Panc1 (cell line): Measurements from ENCODE around the gene STXBP1. TPM values are rescaled to one million over a fixed set of nuclear protein-coding genes. Genes with fewer than 3 reads are reported as not detected.

Experiments used
- ATAC-seq: fragments of 200-7000 bp; cut with Tn5 transposase; 2 replicates; pipeline ENCODE4 v1.9.1; 2020; ENCODE audit warnings: mild to moderate bottlenecking, moderate library complexity
- BruUV-seq: library from RNA; stranded (reverse); fragments of 400-500 nt; replicated peaks from 2 replicates; lab custom pipeline; 2021; lab: Mats Ljungman, UMichigan
- CTCF ChIA-PET: fragments of 300-600 bp; sonication (Branson Sonifier 250); formaldehyde crosslinking; loops from one replicate; lab custom pipeline; 2022; ENCODE audit warnings: antibody characterized with exemption; lab: Charles Lee
- POLR2A ChIA-PET: fragments of 300-600 bp; sonication (Branson Sonifier 250); formaldehyde crosslinking; loops from one replicate; lab custom pipeline; 2022; ENCODE audit warnings: antibody characterized with exemption; lab: Charles Lee
- DNase-seq: peaks from one replicate; pipeline ENCODE4 v3.0.0-alpha.2; 2010; ENCODE audit warnings: low read depth, low spot score
- H3K27ac ChIP-seq: 2 replicates; pipeline ENCODE4 v1.5.1; 2011; ENCODE audit warnings: mild to moderate bottlenecking, low read length, inconsistent platforms
- H3K27me3 ChIP-seq: fragments of 200-500 bp; sonication (Bioruptor generic); 2 replicates; pipeline ENCODE4 v1.6.0; 2014; ENCODE audit warnings: low read length, inconsistent platforms; ENCODE audit not compliant: control insufficient read depth, insufficient read depth
- H3K36me3 ChIP-seq: fragments of 200-500 bp; sonication (Bioruptor generic); 2 replicates; pipeline ENCODE4 v1.5.1; 2014; ENCODE audit warnings: inconsistent platforms, mild to moderate bottlenecking, low read length, moderate library complexity; ENCODE audit not compliant: control insufficient read depth, insufficient read depth
- H3K4me1 ChIP-seq: 2 replicates; pipeline ENCODE4 v1.5.1; 2011; ENCODE audit warnings: inconsistent platforms, mild to moderate bottlenecking, low read length, moderate library complexity; ENCODE audit not compliant: control insufficient read depth, insufficient read depth
- H3K4me3 ChIP-seq, 2 experiments: 2 replicates each; pipeline ENCODE4 v1.5.1; 2011 to 2012; ENCODE audit warnings: low read depth in 2 of 2, low read length in 2 of 2, mild to moderate bottlenecking in 2 of 2, inconsistent platforms in 1 of 2, moderate library complexity in 1 of 2
- H3K9me3 ChIP-seq: fragments of 200-500 bp; sonication (Bioruptor generic); 2 replicates; pipeline ENCODE4 v1.5.1; 2014; ENCODE audit warnings: low read depth, mild to moderate bottlenecking, inconsistent platforms, low read length, moderate library complexity; ENCODE audit not compliant: control insufficient read depth, insufficient read depth
- POLR2AphosphoS5 ChIP-seq: IDR thresholded peaks from 2 replicates; pipeline ENCODE4 v1.6.1; 2012; ENCODE audit warnings: mild to moderate bottlenecking, low read depth, low read length, moderate library complexity
- SIN3A ChIP-seq: IDR thresholded peaks from 2 replicates; pipeline ENCODE4 v1.6.1; 2012; ENCODE audit warnings: low read depth, mild to moderate bottlenecking, low read length, moderate library complexity, borderline replicate concordance; ENCODE audit not compliant: insufficient read depth
- TCF7L2 ChIP-seq: IDR thresholded peaks from 2 replicates; pipeline ENCODE4 v1.6.1; 2011; ENCODE audit warnings: mild to moderate bottlenecking, low read depth, low read length, inconsistent platforms
- in situ Hi-C: cut with HindIII; loops from 2 replicates; pipeline ENCODE4 v1.10.0; 2016; ENCODE audit warnings: low sequenced_read_pairs, low pct_unique_long_range_greater_than_20kb
- intact Hi-C: fragments of 100-400 bp; cut with micrococcal nuclease; formaldehyde crosslinking; loops from one replicate; pipeline ENCODE4 v1.10.0; 2022; ENCODE audit not compliant: unreplicated experiment
- total RNA-seq: library from RNA; stranded (reverse); gene quantifications from one replicate; pipeline ENCODE4 v1.2.1, GENCODE V29; 2021; ENCODE audit not compliant: unreplicated experiment
- TF ChIP-seq, protein P1 (sequence below): fragments of 450-650 bp; IDR thresholded peaks from 2 replicates; pipeline ENCODE4 v1.5.1; 2017; ENCODE audit warnings: mild to moderate bottlenecking
- TF ChIP-seq, protein P2 (sequence below), 2 experiments: IDR thresholded peaks; 2 replicates each; pipeline ENCODE4 v1.6.1; 2011 to 2012; ENCODE audit warnings: low read depth in 2 of 2, control low read depth in 1 of 2, low read length in 1 of 2, mild to moderate bottlenecking in 1 of 2, moderate library complexity in 1 of 2; ENCODE audit not compliant: insufficient read depth in 1 of 2

STXBP1 gene
- total RNA-seq, 1 experiment from 2014 or later, result 67.5 TPM

DNA sequence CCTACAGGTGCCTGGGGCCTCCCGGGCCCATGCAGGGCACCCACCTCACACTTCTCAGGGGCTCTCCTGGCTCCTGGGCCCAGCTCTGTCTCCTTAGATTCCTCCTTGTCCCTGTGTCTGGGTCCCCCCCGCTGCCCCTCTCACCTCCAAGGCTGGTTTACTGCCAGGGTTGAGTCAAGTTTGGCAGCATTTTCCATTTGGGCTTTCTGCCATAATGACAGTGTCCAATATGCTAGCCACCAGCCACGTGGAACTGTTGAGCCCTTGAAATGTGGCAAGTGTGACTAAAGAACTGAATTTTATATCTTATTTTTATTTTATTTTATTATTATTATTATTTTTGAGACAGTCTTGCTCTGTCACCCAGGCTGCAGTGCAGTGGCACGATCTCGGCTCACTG lies 105.7 kb downstream of the STXBP1 start:
- Histone ChIP-seq H3K9me3 (no peaks in the 10 kb centered on the region), H3K4me3 (no peak overlapping the region), H3K4me1 (peaks cover 6% of the 10 kb centered on the region), H3K36me3 (peaks cover 3% of the 10 kb centered on the region; the same call in 1 of the 2 replicates), H3K27me3 (no peaks in the 10 kb centered on the region), H3K27ac (no peak overlapping the region)
- BruUV-seq, result no TSS peak
- POLR2A ChIA-PET, result no interaction called here
- CTCF ChIA-PET, result no interaction called here
- ATAC-seq, result no peak
- intact Hi-C loops, result no loop called here
- in situ Hi-C loops, result no loop called here
- TF ChIP-seq, protein P1, sequence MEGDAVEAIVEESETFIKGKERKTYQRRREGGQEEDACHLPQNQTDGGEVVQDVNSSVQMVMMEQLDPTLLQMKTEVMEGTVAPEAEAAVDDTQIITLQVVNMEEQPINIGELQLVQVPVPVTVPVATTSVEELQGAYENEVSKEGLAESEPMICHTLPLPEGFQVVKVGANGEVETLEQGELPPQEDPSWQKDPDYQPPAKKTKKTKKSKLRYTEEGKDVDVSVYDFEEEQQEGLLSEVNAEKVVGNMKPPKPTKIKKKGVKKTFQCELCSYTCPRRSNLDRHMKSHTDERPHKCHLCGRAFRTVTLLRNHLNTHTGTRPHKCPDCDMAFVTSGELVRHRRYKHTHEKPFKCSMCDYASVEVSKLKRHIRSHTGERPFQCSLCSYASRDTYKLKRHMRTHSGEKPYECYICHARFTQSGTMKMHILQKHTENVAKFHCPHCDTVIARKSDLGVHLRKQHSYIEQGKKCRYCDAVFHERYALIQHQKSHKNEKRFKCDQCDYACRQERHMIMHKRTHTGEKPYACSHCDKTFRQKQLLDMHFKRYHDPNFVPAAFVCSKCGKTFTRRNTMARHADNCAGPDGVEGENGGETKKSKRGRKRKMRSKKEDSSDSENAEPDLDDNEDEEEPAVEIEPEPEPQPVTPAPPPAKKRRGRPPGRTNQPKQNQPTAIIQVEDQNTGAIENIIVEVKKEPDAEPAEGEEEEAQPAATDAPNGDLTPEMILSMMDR, result no peak
- TF ChIP-seq, protein P2, sequence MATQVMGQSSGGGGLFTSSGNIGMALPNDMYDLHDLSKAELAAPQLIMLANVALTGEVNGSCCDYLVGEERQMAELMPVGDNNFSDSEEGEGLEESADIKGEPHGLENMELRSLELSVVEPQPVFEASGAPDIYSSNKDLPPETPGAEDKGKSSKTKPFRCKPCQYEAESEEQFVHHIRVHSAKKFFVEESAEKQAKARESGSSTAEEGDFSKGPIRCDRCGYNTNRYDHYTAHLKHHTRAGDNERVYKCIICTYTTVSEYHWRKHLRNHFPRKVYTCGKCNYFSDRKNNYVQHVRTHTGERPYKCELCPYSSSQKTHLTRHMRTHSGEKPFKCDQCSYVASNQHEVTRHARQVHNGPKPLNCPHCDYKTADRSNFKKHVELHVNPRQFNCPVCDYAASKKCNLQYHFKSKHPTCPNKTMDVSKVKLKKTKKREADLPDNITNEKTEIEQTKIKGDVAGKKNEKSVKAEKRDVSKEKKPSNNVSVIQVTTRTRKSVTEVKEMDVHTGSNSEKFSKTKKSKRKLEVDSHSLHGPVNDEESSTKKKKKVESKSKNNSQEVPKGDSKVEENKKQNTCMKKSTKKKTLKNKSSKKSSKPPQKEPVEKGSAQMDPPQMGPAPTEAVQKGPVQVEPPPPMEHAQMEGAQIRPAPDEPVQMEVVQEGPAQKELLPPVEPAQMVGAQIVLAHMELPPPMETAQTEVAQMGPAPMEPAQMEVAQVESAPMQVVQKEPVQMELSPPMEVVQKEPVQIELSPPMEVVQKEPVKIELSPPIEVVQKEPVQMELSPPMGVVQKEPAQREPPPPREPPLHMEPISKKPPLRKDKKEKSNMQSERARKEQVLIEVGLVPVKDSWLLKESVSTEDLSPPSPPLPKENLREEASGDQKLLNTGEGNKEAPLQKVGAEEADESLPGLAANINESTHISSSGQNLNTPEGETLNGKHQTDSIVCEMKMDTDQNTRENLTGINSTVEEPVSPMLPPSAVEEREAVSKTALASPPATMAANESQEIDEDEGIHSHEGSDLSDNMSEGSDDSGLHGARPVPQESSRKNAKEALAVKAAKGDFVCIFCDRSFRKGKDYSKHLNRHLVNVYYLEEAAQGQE (IDR thresholded peaks at IDR 0.05; ENCODE audit: insufficient read depth in 1 of 2, low read depth in 2 of 2, low read length in 1 of 2), result no peak
- TF ChIP-seq TCF7L2, result no peak
- no peak for TF ChIP-seq POLR2AphosphoS5
- no peak for TF ChIP-seq SIN3A
- no peak for DNase-seq

DNA sequence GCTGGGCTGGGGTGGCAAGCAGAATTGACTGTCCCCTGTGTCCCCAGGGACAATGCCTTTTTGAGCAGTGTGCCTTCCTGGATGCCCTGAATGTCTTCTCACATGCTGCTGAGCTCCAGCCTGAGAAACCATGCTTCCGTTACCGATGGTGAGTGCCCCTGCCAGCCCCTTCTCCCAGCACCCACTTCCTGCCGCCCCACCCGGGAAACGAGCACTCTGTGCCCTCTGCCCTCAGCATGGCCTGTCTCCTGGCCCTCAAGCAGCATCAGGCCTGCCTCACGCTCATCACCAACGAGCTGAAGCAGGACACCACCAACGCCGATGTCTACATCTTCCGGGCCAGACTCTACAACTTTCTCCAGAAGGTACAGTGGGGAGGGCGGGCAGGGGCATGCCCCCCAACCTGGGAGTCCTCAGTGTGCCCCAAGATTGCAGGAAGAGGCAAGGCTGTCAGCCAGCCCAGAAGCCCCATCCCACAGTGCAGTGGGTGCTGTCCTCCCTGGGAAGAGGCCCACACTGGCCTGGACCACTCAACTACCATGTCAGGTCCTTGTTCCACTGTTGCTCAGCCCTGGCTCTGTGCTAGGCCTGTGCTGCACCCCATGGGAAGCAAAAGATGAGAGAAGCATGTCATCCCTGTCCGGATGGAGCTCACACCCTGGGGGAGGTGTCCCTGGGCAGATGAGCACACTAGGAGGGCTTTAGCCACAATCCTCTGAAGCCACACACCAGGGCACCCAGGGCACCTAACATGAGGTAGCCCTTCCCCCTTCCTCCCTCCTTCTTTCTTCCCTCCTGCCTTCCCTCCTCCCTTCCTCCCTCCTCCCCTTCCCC lies 108.2 kb downstream of the STXBP1 start:
- intact Hi-C loops (no loop called here), in situ Hi-C loops (no loop called here)
- ChIA-PET POLR2A (interaction anchor here (0.6 kb wide), 1 partner anchor 327 kb away, joined by 5 read pairs; no protein-coding TSS in a partner anchor), CTCF (interaction anchor here (1.1 kb wide), 1 partner anchor 141 kb away, joined by 3 read pairs; no protein-coding TSS in a partner anchor)
- Histone ChIP-seq H3K4me3 (no peak overlapping the region), H3K4me1 (peaks cover 3% of the 10 kb centered on the region; the same call in 1 of the 2 replicates), H3K27ac (no peak overlapping the region), H3K9me3 (no peaks in the 10 kb centered on the region), H3K27me3 (no peaks in the 10 kb centered on the region), H3K36me3 (no peaks in the 10 kb centered on the region; the same call in 1 of the 2 replicates)
- DNase-seq (no peak), ATAC-seq (no peak)
- TF ChIP-seq, protein P2 (IDR thresholded peaks at IDR 0.05; ENCODE audit: insufficient read depth in 1 of 2, low read depth in 2 of 2, low read length in 1 of 2), result no peak
- no peak for TF ChIP-seq SIN3A
- no peak for TF ChIP-seq TCF7L2
- TF ChIP-seq POLR2AphosphoS5, result no peak
- TF ChIP-seq, protein P1, result no peak
- BruUV-seq, result no TSS peak
